Choroid plexus epithelial cell (primary cell): ENCODE measurements around the gene TMED8.
"Not testable (repeated sequence)": the region's sequence is repeated elsewhere in the genome, so short reads cannot be mapped to it uniquely, and the experiment has no call there.

Experiments used
- DNase-seq: peaks from one replicate; pipeline ENCODE4 v3.0.0-alpha.2; 2010; ENCODE audit warnings: low read depth
- H3K4me3 ChIP-seq: 2 replicates; pipeline ENCODE4 v1.5.1; 2011; ENCODE audit warnings: low read depth, mild to moderate bottlenecking, control low read depth, low read length, moderate library complexity
- CTCF ChIP-seq: conservative IDR thresholded peaks from 2 replicates; pipeline ENCODE4 v1.5.1; 2011; ENCODE audit warnings: low read depth, mild to moderate bottlenecking, control low read depth, inconsistent platforms, low read length, moderate library complexity

The TMED8 gene

GRCh38 chr14:77376771-77377501 is at the start of gene TMED8, which contains the start of gene SAMD15:
Gene TMED8 (minus strand): TSS chr14:77377094. CDS start chr14:77377053, 41 bp downstream.
Gene SAMD15 (plus strand): TSS chr14:77377379. CDS start chr14:77377419, 40 bp downstream.
- TF ChIP-seq CTCF: peak; percentile 29
- H3K4me3 ChIP-seq: peak within 1 kb of the TSS; percentile 97
- DNase-seq: peak; percentile 87

GRCh38 chr14:77426396-77426795 is 49.5 kb upstream of the TMED8 start:
- TF ChIP-seq CTCF: no peak
- H3K4me3 ChIP-seq: no peak overlapping the region
- no peak for DNase-seq

GRCh38 chr14:77424862-77425261 is 48.0 kb upstream of the TMED8 start:
- H3K4me3 ChIP-seq: no peak overlapping the region
- no peak for TF ChIP-seq CTCF
- no peak for DNase-seq

- no peak for TF ChIP-seq CTCF
- no peak for DNase-seq
- H3K4me3 ChIP-seq: no peak within 1 kb of the TSS
Measured at GRCh38 chr14:77423423-77423822, 46.5 kb upstream of the TMED8 start, which contains the start of gene NOXRED1. Gene NOXRED1 (minus strand): TSS chr14:77423523. CDS start chr14:77422889, 634 bp downstream.

GRCh38 chr14:77421201-77421600 is 44.3 kb upstream of the TMED8 start:
- DNase-seq: peak; percentile 33
- no peak overlapping the region for H3K4me3 ChIP-seq
- no peak for TF ChIP-seq CTCF

GRCh38 chr14:77416836-77417235 is 39.9 kb upstream of the TMED8 start:
- TF ChIP-seq CTCF: no peak
- H3K4me3 ChIP-seq: no peak overlapping the region
- DNase-seq: no peak

- H3K4me3 ChIP-seq, DNase-seq: not testable (repeated sequence)
Measured at GRCh38 chr14:77416098-77416497, 39.2 kb upstream of the TMED8 start.

GRCh38 chr14:77415403-77416030 is 38.6 kb upstream of the TMED8 start:
- not testable (repeated sequence) for H3K4me3 ChIP-seq, DNase-seq
